GM19239 (cell line): ENCODE measurements around the gene OR14J1.
"Not testable (repeated sequence)": the region's sequence is repeated elsewhere in the genome, so short reads cannot be mapped to it uniquely, and the experiment has no call there.

Experiments
- DNase-seq: peaks from one replicate; pipeline ENCODE4 v3.0.0; 2011; ENCODE audit warnings: low spot score; ENCODE audit not compliant: insufficient read length
- FAIRE-seq: peaks from 2 replicates; lab custom pipeline; 2011; peaks lifted over from hg19 to GRCh38; lab: Jason Lieb, UNC

Gene OR14J1, protein sequence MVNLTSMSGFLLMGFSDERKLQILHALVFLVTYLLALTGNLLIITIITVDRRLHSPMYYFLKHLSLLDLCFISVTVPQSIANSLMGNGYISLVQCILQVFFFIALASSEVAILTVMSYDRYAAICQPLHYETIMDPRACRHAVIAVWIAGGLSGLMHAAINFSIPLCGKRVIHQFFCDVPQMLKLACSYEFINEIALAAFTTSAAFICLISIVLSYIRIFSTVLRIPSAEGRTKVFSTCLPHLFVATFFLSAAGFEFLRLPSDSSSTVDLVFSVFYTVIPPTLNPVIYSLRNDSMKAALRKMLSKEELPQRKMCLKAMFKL

DNA sequence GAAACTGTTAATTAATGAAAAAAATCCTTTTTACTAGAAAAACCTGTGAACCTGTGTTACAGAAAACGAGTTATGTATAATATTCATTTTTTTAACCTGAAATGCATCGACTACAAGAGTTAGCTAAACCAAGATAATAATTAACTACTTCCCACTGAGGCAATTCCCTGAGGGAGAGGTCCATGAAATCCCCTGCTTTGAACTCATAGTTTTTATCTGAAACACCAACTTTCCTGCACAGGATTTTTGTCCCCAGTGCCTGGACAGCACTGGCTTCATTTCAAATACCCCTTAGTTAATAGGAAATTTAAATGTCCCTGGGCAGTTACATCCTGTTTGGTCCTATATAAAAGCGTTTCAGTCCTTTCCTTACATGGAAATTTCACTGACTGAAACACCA lies at the start of gene OR14J1:
Gene OR14J1, plus strand, starts transcription at position 386 of the 400 bp plus-strand sequence. CDS start 4,989 bp downstream, outside the sequence.
- no peak for DNase-seq
- no peak for FAIRE-seq

DNA sequence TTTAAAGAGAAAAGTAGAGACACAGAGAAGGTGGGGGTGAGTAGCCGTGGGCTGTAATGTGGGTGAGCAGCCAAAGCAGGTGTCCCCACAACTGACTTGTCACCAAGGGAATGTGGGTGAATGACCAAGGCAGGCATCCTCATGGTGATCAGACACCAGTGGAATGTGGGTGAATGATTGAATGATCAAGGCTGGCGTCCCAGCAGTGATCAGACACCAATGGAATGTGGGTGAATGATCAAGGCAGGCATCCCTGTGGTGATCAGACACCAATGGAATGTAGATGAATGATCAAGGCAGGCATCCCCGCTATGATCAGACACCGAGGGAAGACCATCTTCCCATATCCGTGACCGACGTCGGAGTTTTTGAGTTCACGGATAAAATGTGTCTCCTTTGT lies 49.8 kb upstream of the OR14J1 start:
- FAIRE-seq (no peak), DNase-seq (no peak)

DNA sequence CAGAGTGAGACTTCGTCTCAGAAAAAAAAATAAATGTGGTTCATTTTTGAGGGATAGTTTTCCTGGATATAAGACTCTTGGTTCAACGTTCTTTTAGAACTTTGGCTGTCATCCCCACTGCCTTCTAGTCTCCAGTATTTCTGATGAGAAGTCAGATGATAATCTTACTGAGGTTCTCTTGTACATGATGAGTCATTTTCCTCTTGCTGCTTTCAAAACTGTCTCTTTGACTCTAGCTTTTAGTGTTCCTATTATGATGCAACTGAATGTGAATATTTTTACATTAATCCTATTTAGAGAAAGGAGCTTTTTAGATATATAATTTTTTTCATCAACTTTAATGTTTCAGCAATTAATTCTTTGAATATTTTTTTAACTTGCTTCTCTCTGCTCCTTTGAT lies 46.0 kb upstream of the OR14J1 start:
- FAIRE-seq (no peak), DNase-seq (no peak)

DNA sequence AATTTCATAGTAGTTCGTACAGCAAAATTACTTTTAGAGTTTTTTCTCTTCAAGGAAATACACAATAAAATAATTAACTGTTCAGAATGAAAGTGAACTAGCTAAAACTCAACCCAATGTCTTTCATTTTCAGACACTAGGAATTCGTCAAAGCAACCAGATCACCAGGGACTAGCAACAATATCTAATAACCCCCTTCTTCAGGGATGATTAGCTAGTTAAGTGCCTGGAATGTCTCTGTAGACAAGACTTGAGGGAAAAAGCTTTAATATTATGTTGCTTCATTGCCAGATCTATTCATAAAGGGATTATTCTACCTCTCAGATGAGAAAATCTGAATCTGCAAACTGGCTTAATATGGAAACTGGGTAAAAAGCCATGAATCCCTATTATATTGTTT lies 41.8 kb upstream of the OR14J1 start:
- DNase-seq = no peak
- FAIRE-seq = no peak

DNA sequence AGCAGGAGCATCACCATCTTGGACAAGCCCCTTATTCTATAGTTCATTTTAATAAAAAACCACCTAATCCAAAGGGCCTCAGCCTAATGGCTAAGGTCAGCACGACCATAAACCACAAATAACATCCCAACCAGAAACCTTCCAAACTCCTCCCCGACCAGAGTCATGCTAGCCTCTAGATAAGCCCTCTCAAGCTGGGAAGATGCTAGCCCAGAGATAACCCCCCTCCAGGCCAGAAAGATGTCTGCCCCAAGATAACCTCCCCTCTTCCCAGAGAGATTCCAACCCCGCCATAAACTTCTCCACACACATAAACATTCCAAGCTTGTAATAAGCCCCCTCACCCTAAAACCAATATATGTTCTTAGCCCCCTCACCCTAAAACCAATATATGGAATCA lies 38.5 kb upstream of the OR14J1 start:
- DNase-seq (no peak), FAIRE-seq (no peak)

DNA sequence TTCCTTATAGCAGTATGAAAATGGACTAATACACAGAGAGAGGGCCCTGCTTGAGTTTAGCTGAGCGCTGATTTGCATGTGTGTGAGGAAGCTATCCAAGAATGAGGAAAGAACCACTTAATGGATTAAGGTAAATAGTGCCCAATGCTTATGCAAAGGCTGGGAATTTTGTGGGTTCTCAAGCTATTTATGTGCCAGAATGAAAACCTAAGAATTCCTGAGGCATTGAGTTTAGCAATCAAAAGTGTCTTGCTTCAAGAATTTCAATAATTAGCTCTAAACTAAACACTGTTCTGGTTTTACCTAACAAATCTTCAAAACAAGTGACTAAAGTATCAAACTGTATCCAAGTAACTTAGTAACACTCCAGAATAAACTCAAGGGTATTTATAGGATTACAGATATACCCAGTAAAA lies 7.0 kb upstream of the OR14J1 start:
- FAIRE-seq = no peak

DNA sequence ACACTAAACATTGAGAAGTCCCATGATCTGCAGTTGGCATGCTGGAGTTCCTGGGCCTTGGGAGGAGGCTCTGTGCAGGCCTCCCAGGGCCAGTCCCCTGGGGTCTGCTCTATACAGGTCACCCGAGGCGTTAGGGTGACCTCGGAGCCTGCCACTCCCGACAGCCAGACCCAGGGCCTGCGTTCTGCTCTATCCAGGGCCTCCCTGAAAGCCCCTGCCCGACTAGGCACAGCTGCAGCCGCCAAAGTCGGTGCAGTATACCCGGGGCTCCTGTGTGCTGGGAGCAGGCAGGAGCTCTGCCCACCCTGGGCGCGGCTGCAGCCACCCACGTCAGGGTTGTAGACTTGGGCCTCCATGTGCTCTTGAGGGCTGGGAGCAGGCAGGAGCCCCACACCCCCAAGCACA lies 6.3 kb upstream of the OR14J1 start:
- no peak for FAIRE-seq

More for the DNA sequence above, 7.0 kb upstream of the OR14J1 start:
- DNase-seq = no peak

DNA sequence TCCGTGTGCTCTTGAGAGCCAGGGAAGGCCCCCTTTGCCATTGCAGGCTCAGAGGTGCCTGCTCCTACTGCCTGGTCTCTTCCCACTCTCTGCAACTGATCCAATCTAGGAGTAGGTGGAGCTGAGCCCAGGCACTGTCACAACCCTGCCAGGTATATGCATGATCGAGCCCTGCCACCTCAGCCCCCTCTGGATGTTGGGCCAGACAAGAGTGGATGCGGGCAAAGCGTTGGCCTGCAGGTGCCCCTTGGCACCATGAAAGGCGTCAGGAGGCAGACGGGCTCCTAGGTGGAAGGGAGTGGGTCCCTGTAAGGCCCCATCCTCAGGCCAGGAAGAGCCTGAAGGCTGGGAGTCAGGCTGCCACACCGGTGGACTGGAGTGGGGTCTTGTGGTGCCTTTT lies 5.9 kb upstream of the OR14J1 start:
- DNase-seq = no peak
- FAIRE-seq = no peak

More for the DNA sequence above, 6.3 kb upstream of the OR14J1 start:
- no peak for DNase-seq

DNA sequence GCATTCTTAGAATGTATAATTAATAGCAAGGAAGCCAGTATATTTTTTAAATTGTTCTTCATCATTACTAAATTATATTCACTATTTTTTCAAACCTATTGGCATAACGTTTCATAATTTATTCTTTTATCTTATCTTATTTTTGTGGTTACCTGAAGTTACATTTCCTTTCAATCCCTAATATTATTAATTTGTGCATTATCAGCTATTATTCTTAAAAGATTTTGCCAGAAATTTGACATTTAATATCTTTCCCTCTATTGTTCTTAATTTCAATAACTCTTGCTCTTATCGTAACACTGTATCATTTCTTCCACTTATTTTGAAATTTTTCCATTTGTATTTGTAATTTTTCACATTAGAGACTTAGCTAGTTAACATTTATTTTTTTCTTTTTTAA lies 18.4 kb downstream of the OR14J1 start:
- FAIRE-seq (no peak), DNase-seq (no peak)

DNA sequence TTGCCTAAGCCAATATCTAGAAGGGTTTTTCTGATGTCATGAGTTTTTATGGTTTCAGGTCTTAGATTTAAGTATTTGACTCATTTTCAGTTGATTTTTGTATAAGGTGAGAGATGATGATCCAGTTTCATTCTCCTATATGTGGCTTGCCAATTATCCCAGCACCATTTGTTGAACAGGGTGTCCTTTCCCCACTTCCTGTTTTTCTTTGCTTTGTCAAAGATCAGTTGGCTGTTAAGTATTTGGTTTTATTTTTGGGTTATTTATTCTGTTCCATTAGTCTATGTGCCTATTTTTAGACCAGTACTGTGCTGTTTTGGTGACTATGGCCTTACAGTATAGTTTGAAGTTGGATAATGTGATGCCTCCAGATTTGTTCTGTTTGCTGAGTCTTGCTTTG lies 21.8 kb downstream of the OR14J1 start:
- DNase-seq = not testable (repeated sequence)

DNA sequence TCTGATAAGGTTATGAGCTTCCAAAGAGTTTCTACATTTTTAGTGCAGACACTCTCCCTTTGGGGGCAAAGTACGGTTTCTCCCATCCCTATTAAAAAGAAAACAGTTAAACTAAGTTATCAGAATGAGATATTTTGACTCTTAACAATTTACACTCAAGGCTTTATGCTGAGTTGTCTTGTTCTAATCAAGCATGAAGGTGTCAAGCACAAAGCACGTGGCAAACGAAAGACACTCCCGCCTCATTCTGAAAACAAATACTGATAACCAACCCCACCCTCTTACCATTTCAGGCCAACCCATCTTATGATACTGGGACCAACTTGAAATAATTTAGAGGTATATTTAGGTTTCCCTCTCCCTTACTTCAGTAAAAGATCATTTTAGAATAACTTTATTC lies 24.3 kb downstream of the OR14J1 start:
- no peak for DNase-seq
- FAIRE-seq = no peak

More for the DNA sequence above, 21.8 kb downstream of the OR14J1 start:
- FAIRE-seq = not testable (repeated sequence)

DNA sequence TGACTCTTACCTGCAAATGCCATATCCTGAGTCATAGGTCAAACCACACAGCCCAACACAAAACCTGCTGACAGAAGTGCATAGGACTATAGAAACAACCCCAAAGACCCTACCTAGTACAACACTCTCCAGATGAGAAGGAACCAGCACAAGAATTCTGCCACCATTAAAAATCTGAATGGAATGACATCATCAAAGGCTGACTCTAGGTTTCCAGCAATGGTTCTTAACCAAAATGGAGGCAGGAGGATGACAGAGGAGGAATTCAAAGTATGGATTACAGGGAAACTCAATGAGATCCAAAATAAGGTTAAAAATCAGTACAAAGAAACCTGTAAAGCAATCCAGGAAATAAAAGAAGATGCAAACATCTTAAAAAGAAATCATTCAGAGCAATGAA lies 31.2 kb downstream of the OR14J1 start:
- FAIRE-seq (no peak), DNase-seq (no peak)

DNA sequence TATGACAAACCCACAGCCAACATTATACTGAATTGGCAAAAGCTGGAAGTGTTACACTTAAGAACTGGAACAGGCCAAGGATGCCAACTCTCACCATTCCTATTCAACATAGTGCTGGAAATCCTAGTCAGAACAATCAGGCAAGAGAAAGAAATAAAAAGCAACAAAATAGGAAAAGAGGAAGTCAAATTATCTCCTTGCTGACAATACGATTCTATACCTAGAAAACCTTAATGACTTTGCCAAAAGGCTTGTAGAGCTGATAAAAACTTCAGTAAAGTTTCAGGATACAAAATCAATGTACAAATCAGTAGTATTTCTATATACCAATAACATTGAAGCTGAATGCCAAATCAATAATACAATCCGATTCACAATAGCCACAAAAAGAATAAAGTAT lies 34.8 kb downstream of the OR14J1 start:
- FAIRE-seq (no peak), DNase-seq (no peak)

DNA sequence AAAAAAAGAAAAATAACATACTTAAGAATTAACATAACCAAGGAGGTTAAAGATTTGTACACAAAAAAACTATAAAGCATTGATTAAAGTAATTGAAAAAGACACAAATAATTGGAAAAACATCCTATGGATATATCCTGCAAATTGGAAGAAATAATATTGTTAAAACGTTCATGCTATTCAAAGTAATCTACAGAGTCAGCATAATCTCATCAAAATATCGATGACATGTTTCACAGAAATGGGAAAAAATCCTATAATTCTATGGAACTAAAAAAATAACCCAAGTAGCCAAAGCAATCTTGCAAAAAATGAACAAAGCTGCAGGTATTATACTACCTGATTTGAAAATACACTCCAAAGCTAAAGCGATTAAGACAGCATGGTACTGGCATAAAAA lies 43.9 kb downstream of the OR14J1 start:
- FAIRE-seq (no peak), DNase-seq (no peak)

DNA sequence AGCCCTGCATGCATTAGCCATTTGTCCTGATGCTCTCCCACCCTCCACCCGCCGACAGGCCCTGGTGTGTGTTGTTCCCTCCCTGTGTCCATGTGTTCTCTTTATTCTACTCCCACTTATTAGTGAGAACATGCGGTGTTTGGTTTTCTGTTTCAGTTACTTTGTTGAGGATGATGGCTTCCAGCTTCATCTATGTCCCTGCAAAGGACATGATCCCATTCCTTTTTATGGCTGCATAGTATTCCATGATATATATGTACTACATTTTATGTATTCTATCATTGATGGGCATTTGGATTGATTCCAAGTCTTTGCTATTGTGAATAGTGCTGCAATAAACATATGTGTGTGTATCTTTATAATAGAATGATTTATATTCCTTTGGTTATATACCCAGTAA lies 47.8 kb downstream of the OR14J1 start:
- FAIRE-seq, DNase-seq: not testable (repeated sequence)

DNA sequence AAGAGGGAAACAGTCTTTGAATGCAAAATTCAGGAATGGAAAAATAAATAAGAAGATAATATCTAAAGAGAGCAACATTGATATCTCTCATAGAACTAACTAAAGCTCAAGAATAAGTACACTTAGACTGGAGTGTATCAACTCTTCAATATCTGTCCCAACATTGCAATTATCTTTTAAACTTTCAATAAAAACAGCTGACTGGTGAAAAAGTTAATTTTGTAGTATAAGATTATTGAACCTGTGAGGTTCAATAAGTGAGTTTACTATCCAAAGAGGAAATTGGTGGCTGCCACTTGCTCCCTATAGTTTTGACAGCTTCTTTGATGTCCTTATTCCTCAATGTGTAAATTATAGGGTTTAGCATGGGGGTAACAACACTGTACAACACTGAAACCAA lies 53.5 kb downstream of the OR14J1 start:
- no peak for DNase-seq
- FAIRE-seq = no peak

DNA sequence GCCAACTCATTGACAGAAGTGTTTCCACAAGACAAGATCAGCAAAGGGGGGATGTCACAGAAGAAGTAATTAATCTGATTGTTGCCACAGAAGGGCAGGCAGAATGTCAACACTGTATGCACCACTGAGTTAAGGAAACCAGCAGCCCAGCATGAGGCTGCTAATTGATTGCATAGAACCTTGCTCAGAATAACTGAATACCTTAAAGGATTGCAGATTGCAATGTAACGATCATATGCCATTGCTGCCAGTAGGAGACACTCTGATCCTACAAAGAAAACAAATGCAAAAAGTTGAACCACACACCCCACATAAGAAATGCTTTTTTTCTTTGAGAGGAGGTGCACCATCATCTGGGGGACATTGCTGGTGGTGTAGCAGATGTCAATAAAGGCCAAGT lies 54.1 kb downstream of the OR14J1 start:
- no peak for FAIRE-seq

More for the DNA sequence above, 54.1 kb downstream of the OR14J1 start:
- DNase-seq = no peak
